ENCODE measurements around the gene ITCH.
"Not testable (repeated sequence)": the region's sequence is repeated elsewhere in the genome, so short reads cannot be mapped to it uniquely, and the experiment has no call there.

ITCH gene

GRCh38 chr20:34511891-34512265, 148.8 kb downstream of the ITCH start:
- DNase-seq (ENCODE audit: low spot score): no peak

GRCh38 chr20:34512266-34512954, 149.3 kb downstream of the ITCH start:
- DNase-seq (ENCODE audit: low spot score): no peak

- peak; percentile 52 for DNase-seq (ENCODE audit: low spot score)
Measured at GRCh38 chr20:34512955-34513419, 149.9 kb downstream of the ITCH start.

DNA sequence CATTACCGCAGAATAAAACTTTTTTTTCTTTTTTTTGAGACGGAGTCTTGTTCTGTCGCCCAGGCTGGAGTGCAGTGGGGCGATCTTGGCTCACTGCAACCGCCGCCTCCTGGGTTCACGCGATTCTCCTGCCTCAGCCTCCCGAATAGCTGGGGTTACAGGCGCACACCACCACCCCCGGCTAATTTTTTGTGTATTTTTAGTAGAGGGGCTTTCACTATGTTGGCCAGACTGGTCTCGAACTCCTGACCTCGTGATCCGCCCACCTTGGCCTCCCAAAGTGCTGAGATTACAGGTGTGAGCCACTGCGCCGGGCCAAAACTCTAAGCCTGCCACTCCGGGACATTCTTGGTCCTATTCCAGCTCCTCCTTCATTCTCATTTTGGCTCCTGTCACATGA, 151.0 kb downstream of the ITCH start:
- not testable (repeated sequence) for DNase-seq (ENCODE audit: low spot score)

- no peak for DNase-seq (ENCODE audit: low spot score)
Measured at GRCh38 chr20:34514897-34515483, 151.9 kb downstream of the ITCH start.

DNA sequence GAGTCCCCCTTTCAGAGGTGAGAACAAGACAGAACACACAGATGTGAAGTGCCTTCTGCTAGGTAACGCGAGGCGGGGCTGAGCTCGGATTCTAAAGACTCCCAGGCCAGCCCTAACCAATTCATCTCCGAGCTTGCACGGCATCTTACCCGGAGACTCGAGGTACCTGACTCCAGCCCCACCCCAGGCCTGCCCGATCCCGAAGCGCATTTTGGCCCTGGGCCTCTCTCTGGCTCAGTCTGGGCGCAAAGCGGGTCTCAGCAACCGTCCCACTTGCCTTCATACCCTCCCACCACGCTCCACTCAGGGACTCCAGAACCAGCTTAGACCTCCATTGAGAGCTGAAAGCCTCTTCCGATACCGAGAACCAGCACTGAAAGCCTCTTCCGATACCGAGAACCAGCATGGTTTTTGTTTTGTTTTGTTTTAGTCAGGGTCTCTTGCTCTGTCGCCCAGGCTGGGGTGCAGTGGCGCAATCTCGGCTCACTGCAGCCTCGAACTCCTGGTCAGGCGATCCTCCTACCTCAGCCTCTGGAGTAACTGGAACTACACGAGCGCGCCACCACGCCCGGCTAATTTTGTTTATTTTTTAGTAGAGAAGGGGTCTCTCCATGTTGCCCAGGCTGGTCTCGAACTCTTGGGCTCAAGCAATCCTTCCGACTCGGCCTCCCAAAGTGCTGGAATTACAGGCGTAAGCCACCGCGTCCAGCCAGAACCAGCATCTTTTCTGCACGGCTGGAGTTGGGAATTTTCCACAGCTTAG, 152.6 kb downstream of the ITCH start:
- DNase-seq (ENCODE audit: low spot score): peak; percentile 80

DNA sequence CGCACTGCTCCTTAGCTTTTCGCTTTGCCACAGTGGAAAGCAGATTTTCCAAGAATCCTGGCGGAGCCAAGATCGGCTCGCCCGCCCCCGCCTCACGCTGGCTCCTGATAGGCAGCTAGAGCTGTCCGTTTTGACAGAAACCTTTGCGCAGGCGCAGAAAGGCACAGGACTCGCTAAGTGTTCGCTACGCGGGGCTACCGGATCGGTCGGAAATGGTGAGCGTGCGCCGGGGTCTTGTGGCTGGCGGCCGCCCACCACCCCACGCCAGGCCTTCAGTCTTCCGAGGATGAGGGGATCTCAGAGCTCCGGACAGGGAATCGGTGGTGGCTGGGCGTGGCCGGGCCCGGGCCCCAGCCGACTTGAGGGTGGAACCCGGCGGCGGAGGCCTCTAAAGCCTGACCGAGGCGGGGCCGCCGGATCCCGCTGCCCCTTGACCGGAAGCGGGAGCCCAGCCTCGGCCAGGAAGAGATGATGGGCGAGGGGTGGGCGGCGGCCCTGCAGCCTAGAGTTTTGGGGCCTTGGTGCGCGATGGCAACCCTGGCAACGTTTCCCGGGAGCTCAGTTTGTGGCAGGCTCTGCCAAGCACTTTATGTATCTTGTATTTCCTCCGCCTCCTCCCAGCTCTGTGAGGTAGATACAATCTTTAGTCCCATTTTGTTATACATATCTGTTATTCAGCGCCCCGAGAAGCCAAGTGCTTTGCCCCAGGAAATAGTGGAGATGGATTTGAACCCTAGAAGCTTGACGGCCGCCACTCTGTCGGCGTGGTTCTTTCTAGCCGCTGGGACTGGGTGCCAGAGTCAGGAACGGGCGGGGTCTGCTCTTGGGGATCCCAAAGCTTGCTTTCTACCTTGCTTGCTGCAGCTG, 153.4 kb downstream of the ITCH start, which contains the start of gene DYNLRB1:
Gene DYNLRB1, plus strand, starts transcription at position 176 of the 867 bp plus-strand sequence. Its CDS starts 37 bp downstream, at position 213.
- peak; percentile 95 for DNase-seq (ENCODE audit: low spot score)

GRCh38 chr20:34517114-34517505, 154.0 kb downstream of the ITCH start:
- DNase-seq (ENCODE audit: low spot score): no peak

DNA sequence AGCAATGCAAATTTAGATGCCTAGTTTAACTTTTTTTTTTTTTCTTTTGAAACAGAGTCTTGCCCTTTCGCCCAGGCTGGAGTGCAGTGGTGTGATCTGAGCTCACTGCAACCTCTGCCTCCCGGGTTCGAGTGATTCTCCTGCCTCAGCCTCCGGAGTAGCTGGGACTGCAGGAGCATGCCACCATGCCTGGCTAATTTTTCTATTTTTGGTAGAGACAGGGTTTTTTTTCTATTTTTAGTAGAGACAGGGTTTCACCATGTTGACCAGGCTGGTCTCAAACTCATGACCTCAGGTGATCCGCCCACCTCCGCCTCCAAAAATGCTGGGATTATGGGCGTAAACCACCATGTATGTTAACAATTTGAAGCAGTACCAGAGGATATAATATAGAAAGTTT, 155.8 kb downstream of the ITCH start:
- DNase-seq (ENCODE audit: low spot score): not testable (repeated sequence)

DNA sequence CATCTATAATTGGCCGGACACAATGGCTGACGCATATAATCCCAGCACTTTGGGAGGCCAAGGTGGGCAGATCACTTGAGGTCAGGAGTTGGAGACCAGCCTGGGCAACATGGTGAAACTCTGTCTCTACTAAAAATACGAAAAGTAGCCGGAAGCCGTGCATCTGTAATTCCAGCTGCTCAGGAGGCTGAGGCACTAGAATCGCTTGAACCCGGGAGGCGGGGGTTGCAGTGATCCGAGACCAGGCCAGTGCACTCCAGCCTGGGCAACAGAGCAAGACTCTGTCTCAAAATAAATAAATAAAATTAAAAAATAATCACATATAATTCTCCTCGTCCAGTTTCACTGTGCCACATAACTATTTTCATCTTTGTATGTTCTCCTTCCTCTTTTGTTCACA, 156.8 kb downstream of the ITCH start:
- DNase-seq (ENCODE audit: low spot score): not testable (repeated sequence)

GRCh38 chr20:34522969-34523871, 160.1 kb downstream of the ITCH start:
- peak; percentile 50 for DNase-seq (ENCODE audit: low spot score)

DNA sequence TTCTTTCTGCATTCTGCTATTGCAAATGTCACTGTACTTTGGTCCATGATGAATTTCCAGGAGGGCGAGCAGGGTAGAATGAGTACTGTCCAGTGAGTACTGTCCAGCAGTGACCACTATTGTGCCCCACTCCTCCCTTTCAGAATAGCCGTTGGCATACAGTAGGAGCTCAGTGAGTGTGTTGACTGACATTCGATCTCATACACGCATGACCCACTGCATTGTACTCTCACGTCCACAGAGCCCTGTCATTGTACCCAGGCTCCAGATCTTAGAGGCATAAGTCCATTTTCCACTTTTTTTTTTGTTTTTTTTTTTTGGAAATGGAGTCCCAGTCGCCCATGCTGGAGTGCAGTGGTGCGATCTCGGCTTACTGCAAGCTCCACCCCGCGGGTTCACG, 161.4 kb downstream of the ITCH start:
- no peak for DNase-seq (ENCODE audit: low spot score)

DNA sequence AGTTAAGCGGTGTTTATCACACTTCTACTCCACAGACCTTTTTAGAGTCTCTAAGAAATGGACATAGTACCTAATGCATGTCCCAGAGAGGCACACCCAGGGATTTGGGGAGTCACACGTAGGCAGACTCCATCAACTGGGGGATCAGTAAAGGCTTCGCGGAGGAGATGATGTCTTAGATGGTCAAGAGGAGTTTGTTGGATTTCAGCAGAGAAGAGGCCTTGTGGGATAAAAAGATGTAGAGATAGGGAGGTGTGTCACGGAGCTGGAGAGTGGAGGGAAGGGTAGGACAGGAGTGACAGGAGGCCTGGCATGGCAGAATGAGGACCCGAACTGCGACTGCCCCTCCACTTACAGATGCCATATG, 162.3 kb downstream of the ITCH start:
- DNase-seq (ENCODE audit: low spot score): no peak

DNA sequence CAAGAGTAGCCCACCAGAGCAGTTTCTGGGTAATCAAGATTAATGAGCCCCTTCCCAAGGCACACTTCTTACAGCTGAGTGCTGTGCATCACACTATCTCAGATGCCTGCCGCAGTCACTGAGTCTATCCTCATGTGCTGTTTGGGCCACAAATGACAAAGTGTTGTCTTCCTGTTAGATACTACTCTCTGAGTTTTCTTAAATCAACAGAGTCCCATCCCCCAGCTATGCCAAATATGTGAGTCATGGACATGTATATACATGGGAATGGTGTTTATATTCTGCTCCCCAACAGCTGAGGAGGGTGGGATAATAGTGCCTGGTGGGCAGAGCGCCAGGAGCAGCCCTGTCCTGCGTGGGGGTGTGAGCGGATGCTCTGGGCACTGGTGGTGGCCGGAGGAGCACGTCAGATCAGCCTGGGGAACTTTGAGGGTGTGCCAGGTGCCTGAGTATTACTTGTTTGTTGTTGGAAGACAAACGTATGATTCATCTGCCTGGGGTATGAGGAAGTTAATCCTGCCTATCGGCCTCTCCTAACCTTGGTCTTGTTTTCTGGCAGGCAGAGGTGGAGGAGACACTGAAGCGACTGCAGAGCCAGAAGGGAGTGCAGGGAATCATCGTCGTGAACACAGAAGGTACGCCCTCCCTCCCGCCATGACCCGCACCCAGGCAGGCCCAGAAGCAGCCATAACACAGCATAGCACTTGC, 162.8 kb downstream of the ITCH start:
- DNase-seq (ENCODE audit: low spot score): no peak

DNA sequence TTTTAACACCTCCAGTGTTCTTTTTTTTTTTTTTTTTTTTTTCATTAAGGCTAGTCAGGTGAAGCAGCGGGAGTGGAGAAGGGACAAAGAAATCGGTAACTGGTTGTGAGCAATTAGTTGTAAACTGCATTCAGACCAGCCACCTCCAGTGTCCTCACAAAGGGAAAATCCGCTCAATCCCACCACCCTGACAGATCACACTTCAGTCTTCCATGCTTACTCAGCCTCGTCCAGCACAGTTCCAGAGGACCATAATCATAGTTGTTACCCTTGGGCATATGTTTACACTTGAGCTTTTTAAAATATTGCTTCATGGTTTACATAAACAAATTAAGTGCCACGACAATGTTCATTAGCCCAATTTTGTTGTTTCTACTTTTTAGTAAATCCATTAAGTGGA, 163.4 kb downstream of the ITCH start:
- no peak for DNase-seq (ENCODE audit: low spot score)

GRCh38 chr20:34527016-34527415, 163.9 kb downstream of the ITCH start:
- no peak for DNase-seq (ENCODE audit: low spot score)

DNA sequence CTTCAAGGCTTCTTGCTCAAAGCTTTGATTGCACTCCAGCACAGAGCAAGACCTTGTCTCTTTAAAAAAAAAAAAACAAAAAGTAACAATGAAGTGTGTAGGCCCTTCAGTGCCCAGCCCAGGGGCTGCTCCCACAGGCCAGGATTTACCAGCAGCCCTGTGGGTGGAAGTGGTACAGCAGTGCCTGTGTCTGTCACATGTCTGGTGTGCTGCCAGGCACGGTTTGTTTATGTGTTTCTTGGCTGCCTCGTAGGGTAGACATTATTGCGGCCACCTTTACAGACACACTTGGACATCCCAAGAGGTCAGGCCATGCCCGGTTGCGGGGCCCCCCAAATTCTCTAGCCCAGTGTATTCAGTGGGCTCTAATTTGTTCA, 165.8 kb downstream of the ITCH start:
- DNase-seq (ENCODE audit: low spot score): no peak

- no peak for DNase-seq (ENCODE audit: low spot score)
Measured at GRCh38 chr20:34529742-34530141, 166.7 kb downstream of the ITCH start.

- DNase-seq (ENCODE audit: low spot score): no peak
Measured at GRCh38 chr20:34530342-34530741, 167.3 kb downstream of the ITCH start.

DNA sequence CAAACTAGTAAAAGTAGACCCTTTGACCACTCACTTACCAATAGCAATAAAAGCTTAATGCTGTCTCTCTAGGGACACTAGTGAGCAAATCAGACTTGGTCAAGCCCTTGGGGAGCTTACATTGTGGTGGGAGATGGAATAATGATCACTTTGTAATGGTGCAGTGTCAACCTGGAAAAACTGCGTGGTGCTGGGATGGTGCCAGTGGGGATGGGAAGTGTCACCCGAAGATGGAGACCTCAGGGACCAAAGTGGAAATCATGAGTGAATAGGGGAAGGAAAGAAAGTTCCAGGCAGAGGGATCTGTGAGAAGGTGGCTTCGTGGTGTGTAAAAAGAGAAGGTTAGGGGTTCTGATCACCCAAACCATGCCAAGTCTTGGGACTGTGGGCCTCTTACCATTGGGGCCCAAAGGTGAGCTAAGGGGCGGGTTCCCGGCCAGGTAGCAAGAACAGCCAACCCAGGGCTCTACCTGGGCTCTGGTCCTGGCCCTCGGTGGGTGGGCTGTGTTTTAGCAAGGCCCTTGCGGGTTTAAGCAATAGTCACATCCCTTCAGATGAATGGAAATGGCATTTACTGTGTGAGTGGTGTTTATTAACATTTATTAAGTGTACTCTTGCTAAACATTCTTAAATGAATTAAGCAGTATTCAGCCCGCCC, 168.7 kb downstream of the ITCH start:
- DNase-seq (ENCODE audit: low spot score): no peak

Measured in CD4-positive, alpha-beta T cell treated with Interleukin-2 at 100 ng/mL for 4 hours (primary cell).